ENCODE results near the gene YBX2. TPM values are rescaled to one million over a fixed set of nuclear protein-coding genes. Genes with fewer than 3 reads are reported as not detected.

The YBX2 gene
- total RNA-seq, 6 donors from 2014 or later = 0.14 to 2.2 (median 1.2) TPM; not detected in 1

DNA sequence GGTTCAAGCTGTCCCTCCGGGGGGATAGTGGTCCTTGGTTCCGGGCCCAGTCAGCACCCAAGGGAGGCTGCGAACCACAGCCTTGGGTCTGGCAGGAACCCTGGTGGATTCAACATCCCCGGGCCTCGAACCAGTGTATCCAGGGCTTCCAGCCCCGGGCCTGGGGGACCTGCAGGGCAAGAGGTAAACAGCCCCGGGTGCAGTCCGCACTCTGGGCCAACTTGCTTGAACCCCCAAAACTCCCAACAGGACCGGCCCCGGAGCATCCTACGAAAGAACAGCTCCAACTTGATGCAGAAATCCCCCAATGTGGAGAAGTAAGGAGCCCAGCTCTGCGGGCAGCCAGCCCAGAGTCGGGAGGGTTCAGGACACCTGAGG lies 36.2 kb upstream of the YBX2 start:
- H3K27me3 ChIP-seq = no peaks in the 10 kb centered on the region
- 61 to 90% methylated on average over 5 to 13 of the region's 13 CpGs for WGBS, 2 donors
- peaks cover 0 to 20% (median 7%) of the 10 kb centered on the region in 4 donors for H3K36me3 ChIP-seq
- H3K9me3 ChIP-seq = no peaks in the 10 kb centered on the region
- H3K27ac ChIP-seq = peak overlapping the region; percentile 80 to 94 (median 92)
- peaks cover 13 to 26% (median 15%) of the 10 kb centered on the region in 4 donors for H3K4me1 ChIP-seq
- TF ChIP-seq POLR2A (IDR thresholded peaks at IDR 0.05) (no peak), EP300 (IDR thresholded peaks at IDR 0.05) (no peak), POLR2AphosphoS5 (IDR thresholded peaks at IDR 0.05) (no peak)
- TF ChIP-seq, protein P1, sequence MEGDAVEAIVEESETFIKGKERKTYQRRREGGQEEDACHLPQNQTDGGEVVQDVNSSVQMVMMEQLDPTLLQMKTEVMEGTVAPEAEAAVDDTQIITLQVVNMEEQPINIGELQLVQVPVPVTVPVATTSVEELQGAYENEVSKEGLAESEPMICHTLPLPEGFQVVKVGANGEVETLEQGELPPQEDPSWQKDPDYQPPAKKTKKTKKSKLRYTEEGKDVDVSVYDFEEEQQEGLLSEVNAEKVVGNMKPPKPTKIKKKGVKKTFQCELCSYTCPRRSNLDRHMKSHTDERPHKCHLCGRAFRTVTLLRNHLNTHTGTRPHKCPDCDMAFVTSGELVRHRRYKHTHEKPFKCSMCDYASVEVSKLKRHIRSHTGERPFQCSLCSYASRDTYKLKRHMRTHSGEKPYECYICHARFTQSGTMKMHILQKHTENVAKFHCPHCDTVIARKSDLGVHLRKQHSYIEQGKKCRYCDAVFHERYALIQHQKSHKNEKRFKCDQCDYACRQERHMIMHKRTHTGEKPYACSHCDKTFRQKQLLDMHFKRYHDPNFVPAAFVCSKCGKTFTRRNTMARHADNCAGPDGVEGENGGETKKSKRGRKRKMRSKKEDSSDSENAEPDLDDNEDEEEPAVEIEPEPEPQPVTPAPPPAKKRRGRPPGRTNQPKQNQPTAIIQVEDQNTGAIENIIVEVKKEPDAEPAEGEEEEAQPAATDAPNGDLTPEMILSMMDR (IDR thresholded peaks at IDR 0.05) = no peak
- DNase-seq (peak in 1 of 2 donors; percentile 50), ATAC-seq (ENCODE audit: low FRiP score in 2 of 2) (no peak)
- H3K4me3 ChIP-seq = peak overlapping the region in 3 of 4 donors; percentile 74 to 86 (median 82)

DNA sequence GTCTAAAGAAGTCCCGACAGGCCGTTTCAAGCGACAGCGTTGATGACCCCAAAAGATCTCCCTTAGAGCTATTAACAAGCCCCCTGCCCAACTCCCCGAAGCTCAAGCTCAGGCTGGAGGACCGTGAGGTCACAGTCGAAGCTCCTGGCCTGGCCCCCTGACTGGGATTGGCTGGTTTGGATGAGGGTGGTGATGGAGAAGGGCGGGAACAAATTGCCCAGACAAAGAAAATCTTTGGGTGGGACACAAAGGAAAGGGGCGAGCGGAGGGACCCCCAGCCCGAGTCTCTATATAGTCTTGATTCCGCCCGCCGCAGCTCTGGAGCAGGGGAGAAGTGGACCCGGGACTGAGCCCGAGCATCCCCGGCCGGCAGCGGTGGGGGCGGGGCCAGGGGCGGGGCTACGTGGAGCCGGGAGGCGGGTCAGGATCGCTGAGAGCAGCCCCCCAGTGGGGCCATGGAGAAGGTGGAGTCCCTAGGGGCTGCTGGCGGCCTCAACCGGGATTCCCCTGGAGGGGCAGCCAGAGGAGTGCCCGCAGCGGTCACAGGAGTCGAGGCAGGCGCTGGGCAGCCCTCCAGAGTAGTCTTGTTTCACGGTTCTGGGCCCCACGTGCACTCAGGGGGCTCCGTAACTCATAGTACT lies 35.7 kb upstream of the YBX2 start:
- Histone ChIP-seq H3K27me3 (no peaks in the 10 kb centered on the region), H3K9me3 (no peaks in the 10 kb centered on the region), H3K27ac (peak overlapping the region; percentile 80 to 94 (median 92)), H3K36me3 (peaks cover 0 to 25% (median 11%) of the 10 kb centered on the region in 4 donors), H3K4me1 (peaks cover 13 to 26% (median 15%) of the 10 kb centered on the region in 4 donors), H3K4me3 (peak overlapping the region; percentile 74 to 95 (median 84))
- WGBS, 2 donors = 1 to 2% methylated on average over 7 to 21 of the region's 34 CpGs
- ATAC-seq (ENCODE audit: low FRiP score in 2 of 2) = peak; percentile 83 to 86
- TF ChIP-seq POLR2A (IDR thresholded peaks at IDR 0.05) = no peak
- no peak for TF ChIP-seq POLR2AphosphoS5 (IDR thresholded peaks at IDR 0.05)
- TF ChIP-seq, protein P1 (IDR thresholded peaks at IDR 0.05) = no peak
- TF ChIP-seq EP300 (IDR thresholded peaks at IDR 0.05) = no peak
- peak; percentile 82 to 96 for DNase-seq

DNA sequence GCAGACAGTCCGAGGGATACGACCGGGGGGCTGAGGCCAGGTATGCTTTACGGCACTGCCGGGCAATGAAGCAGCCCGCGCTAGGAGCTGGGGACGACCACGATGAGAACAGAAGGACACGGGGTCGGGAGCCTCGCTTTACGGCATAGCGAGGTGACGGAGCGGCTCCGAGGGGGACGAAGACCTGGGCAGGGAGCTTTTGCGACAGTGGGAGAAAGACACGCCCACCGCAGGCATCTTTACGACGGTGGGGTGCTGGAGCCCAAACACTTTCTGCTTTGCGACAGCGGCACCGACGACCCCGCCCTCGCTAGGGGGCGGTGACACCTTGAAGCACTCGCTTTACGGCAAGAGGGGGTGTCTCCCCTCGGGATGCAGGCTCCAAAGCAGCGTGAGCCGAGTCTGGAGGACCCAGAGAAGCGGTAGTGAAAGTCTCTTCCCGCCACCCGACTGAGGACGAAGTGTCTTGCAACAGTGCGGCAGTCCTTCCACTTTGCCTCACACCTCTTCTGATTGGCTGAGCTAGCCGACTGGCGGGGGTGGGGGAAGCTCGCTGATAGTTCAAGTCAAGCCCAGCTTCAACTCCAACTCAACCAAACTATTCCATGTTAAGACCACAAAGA lies 35.0 kb upstream of the YBX2 start:
- Histone ChIP-seq H3K27me3 (no peaks in the 10 kb centered on the region), H3K9me3 (no peaks in the 10 kb centered on the region), H3K4me3 (peak overlapping the region; percentile 74 to 95 (median 84)), H3K36me3 (peaks cover 0 to 31% (median 17%) of the 10 kb centered on the region in 4 donors), H3K27ac (peak overlapping the region; percentile 80 to 94 (median 92)), H3K4me1 (peaks cover 13 to 26% (median 15%) of the 10 kb centered on the region in 4 donors)
- DNase-seq (peak; percentile 98 to 99), ATAC-seq (ENCODE audit: low FRiP score in 2 of 2) (peak; percentile 95 to 97)
- WGBS, 2 donors = 0% methylated on average over 31 to 41 of the region's 43 CpGs
- TF ChIP-seq EP300 (IDR thresholded peaks at IDR 0.05) = peak in 1 of 4 donors; percentile 48
- peak; percentile 65 to 90 for TF ChIP-seq POLR2AphosphoS5 (IDR thresholded peaks at IDR 0.05)
- TF ChIP-seq, protein P1 (IDR thresholded peaks at IDR 0.05) = peak in 2 of 6 experiments; percentile 9 to 27
- TF ChIP-seq POLR2A (IDR thresholded peaks at IDR 0.05) = peak in 3 of 4 donors; percentile 29 to 84 (median 62)

DNA sequence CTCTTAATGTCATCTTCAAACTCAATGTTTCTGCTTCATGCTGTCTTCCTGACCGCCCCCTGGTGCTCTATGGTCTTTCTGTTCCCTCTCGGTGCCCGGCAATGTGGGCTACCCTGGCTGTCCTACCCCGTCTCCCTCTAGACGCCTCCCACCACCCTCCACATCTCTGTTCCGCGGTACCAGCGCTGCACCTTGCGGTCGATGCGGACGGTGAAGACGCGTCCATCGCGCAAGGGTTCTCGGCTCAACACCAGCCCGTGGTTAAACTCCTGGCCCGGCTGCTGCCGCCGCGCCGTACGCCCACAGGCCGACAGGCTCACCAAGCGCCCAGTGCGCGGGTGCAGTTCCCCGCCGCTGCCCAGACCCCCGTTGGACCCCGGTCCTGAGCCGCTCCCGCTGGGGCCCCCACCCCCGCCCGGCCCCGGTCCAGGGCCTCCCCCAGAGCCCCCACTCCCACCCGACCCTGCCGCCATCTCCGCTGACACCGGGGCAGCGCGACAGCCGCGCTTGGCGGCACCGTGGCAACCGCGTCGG lies 34.5 kb upstream of the YBX2 start, which contains the start of gene NEURL4:
Gene NEURL4, minus strand, starts transcription at position 496 of the 534 bp plus-strand sequence. Its CDS starts 23 bp downstream, at position 473.
- peaks cover 13 to 26% (median 15%) of the 10 kb centered on the region in 4 donors for H3K4me1 ChIP-seq
- no peaks in the 10 kb centered on the region for H3K9me3 ChIP-seq
- DNase-seq = peak in 1 of 2 donors; percentile 97
- ATAC-seq (ENCODE audit: low FRiP score in 2 of 2) = peak in 1 of 2 donors; percentile 47
- H3K27ac ChIP-seq = peak within 1 kb of the TSS; percentile 80 to 94 (median 92)
- H3K4me3 ChIP-seq = peak within 1 kb of the TSS; percentile 74 to 95 (median 84)
- TF ChIP-seq POLR2AphosphoS5 (IDR thresholded peaks at IDR 0.05) = no peak
- TF ChIP-seq EP300 (IDR thresholded peaks at IDR 0.05) = no peak
- no peak for TF ChIP-seq POLR2A (IDR thresholded peaks at IDR 0.05)
- TF ChIP-seq, protein P1 (IDR thresholded peaks at IDR 0.05) = no peak
- WGBS, 2 donors = 0 to 1% methylated on average over 18 to 39 of the region's 50 CpGs
- H3K27me3 ChIP-seq = no peaks in the 10 kb centered on the region
- peaks cover 0 to 37% (median 20%) of the 10 kb centered on the region in 4 donors for H3K36me3 ChIP-seq
